ENCODE results near the gene MFSD1. TPM values are rescaled to one million over a fixed set of nuclear protein-coding genes. Genes with fewer than 3 reads are reported as not detected.

The MFSD1 gene
- total RNA-seq, 2 donors from 2014 or later: 114 to 128 TPM

GRCh38 chr3:158841387-158841786 is 39.5 kb downstream of the MFSD1 start:
- ATAC-seq (ENCODE audit: insufficient number of reproducible peaks, low FRiP score, low read depth): no peak

GRCh38 chr3:158842976-158843375 is 41.1 kb downstream of the MFSD1 start:
- TF ChIP-seq CTCF (IDR thresholded peaks at IDR 0.05): no peak
- no peak overlapping the region for H3K4me3 ChIP-seq
- no peak for ATAC-seq (ENCODE audit: insufficient number of reproducible peaks, low FRiP score, low read depth)

More at GRCh38 chr3:158841387-158841786, 39.5 kb downstream of the MFSD1 start:
- DNase-seq (ENCODE audit: low spot score): no peak
- no peaks in the 10 kb centered on the region for H3K4me1 ChIP-seq (ENCODE audit: control insufficient read depth in 1 of 2, low read depth in 2 of 2)
- no peak for TF ChIP-seq CTCF (IDR thresholded peaks at IDR 0.05)
- no peak overlapping the region for H3K27ac ChIP-seq
- H3K9me3 ChIP-seq: no peaks in the 10 kb centered on the region
- no peaks in the 10 kb centered on the region for H3K27me3 ChIP-seq (replicated peaks; ENCODE audit: insufficient read depth)
- H3K4me3 ChIP-seq: no peak overlapping the region
- H3K36me3 ChIP-seq: no peaks in the 10 kb centered on the region

GRCh38 chr3:158845765-158846350 is 44.0 kb downstream of the MFSD1 start:
- Histone ChIP-seq H3K9me3 (no peaks in the 10 kb centered on the region), H3K27me3 (replicated peaks; ENCODE audit: insufficient read depth) (no peaks in the 10 kb centered on the region), H3K4me3 (no peak overlapping the region), H3K27ac (no peak overlapping the region), H3K4me1 (ENCODE audit: control insufficient read depth in 1 of 2, low read depth in 2 of 2) (no peaks in the 10 kb centered on the region), H3K36me3 (no peaks in the 10 kb centered on the region)
- DNase-seq (ENCODE audit: low spot score): no peak
- ATAC-seq (ENCODE audit: insufficient number of reproducible peaks, low FRiP score, low read depth): no peak
- TF ChIP-seq CTCF (IDR thresholded peaks at IDR 0.05): peak; percentile 54

More at GRCh38 chr3:158842976-158843375, 41.1 kb downstream of the MFSD1 start:
- no peaks in the 10 kb centered on the region for H3K4me1 ChIP-seq (ENCODE audit: control insufficient read depth in 1 of 2, low read depth in 2 of 2)
- H3K9me3 ChIP-seq: no peaks in the 10 kb centered on the region
- no peak overlapping the region for H3K27ac ChIP-seq
- DNase-seq (ENCODE audit: low spot score): no peak
- H3K36me3 ChIP-seq: no peaks in the 10 kb centered on the region
- H3K27me3 ChIP-seq (replicated peaks; ENCODE audit: insufficient read depth): no peaks in the 10 kb centered on the region

GRCh38 chr3:158846803-158847451 is 45.1 kb downstream of the MFSD1 start:
- no peak for DNase-seq (ENCODE audit: low spot score)
- no peak for ATAC-seq (ENCODE audit: insufficient number of reproducible peaks, low FRiP score, low read depth)

GRCh38 chr3:158847452-158847821 is 45.6 kb downstream of the MFSD1 start:
- H3K4me1 ChIP-seq (ENCODE audit: control insufficient read depth in 1 of 2, low read depth in 2 of 2): no peaks in the 10 kb centered on the region
- H3K27me3 ChIP-seq (replicated peaks; ENCODE audit: insufficient read depth): no peaks in the 10 kb centered on the region
- no peaks in the 10 kb centered on the region for H3K9me3 ChIP-seq
- H3K36me3 ChIP-seq: no peaks in the 10 kb centered on the region
- no peak overlapping the region for H3K27ac ChIP-seq
- no peak for DNase-seq (ENCODE audit: low spot score)
- ATAC-seq (ENCODE audit: insufficient number of reproducible peaks, low FRiP score, low read depth): no peak
- TF ChIP-seq CTCF (IDR thresholded peaks at IDR 0.05): no peak
- no peak overlapping the region for H3K4me3 ChIP-seq

More at GRCh38 chr3:158846803-158847451, 45.1 kb downstream of the MFSD1 start:
- Histone ChIP-seq H3K4me1 (ENCODE audit: control insufficient read depth in 1 of 2, low read depth in 2 of 2) (no peaks in the 10 kb centered on the region), H3K27ac (no peak overlapping the region), H3K36me3 (no peaks in the 10 kb centered on the region), H3K9me3 (no peaks in the 10 kb centered on the region), H3K27me3 (replicated peaks; ENCODE audit: insufficient read depth) (no peaks in the 10 kb centered on the region), H3K4me3 (no peak overlapping the region)
- no peak for TF ChIP-seq CTCF (IDR thresholded peaks at IDR 0.05)

All from thoracic aorta (tissue), 2 donors.